HepG2 (cell line): ENCODE data around the gene POLL. TPM values are rescaled to one million over a fixed set of nuclear protein-coding genes. Genes with fewer than 3 reads are reported as not detected.
A peak's percentile ranks its signal among the peaks of the same experiment; 100 is the strongest.

Source experiments
- BCL6 ChIP-seq: IDR thresholded peaks from 2 replicates; pipeline ENCODE4 v1.6.1; 2016; ENCODE audit warnings: missing genetic modification reagents, missing compliant biosample characterization
- CENPBD1 ChIP-seq: sonication (generic); formaldehyde crosslinking; IDR thresholded peaks from 2 replicates; pipeline ENCODE4 v1.8.0; 2022; ENCODE audit warnings: missing genetic modification reagents, low read depth, mild to moderate bottlenecking, borderline replicate concordance
- DRAP1 ChIP-seq: IDR thresholded peaks from 2 replicates; pipeline ENCODE4 v1.6.1; 2016; ENCODE audit warnings: missing genetic modification reagents, missing compliant biosample characterization
- ELF3 ChIP-seq: IDR thresholded peaks from 2 replicates; pipeline ENCODE4 v1.6.1; 2016; ENCODE audit warnings: missing genetic modification reagents, missing compliant biosample characterization
- FOSL2 ChIP-seq: sonication (generic); formaldehyde crosslinking; IDR thresholded peaks from 2 replicates; pipeline ENCODE4 v1.4.0; 2020; ENCODE audit warnings: missing genetic modification reagents
- FOXC1 ChIP-seq: sonication (generic); formaldehyde crosslinking; IDR thresholded peaks from 2 replicates; pipeline ENCODE4 v1.8.0; 2022; ENCODE audit warnings: mild to moderate bottlenecking, missing genetic modification reagents, borderline replicate concordance
- HCFC1 ChIP-seq: fragments of 150-350 bp; IDR thresholded peaks from 2 replicates; pipeline ENCODE4 v1.6.1; 2014; ENCODE audit warnings: low read depth, low read length
- HDAC6 ChIP-seq: fragments of 200-600 bp; sonication (generic); IDR thresholded peaks from 2 replicates; pipeline ENCODE4 v1.7.0; 2017; ENCODE audit warnings: mild to moderate bottlenecking, antibody characterized with exemption, low read length, low read depth
- ISL2 ChIP-seq: sonication (generic); formaldehyde crosslinking; IDR thresholded peaks from 2 replicates; pipeline ENCODE4 v1.5.0; 2020; ENCODE audit warnings: missing genetic modification reagents
- KLF6 ChIP-seq: IDR thresholded peaks from 2 replicates; pipeline ENCODE4 v1.8.0; 2016; ENCODE audit warnings: missing biosample characterization, missing genetic modification reagents
- MXI1 ChIP-seq: IDR thresholded peaks from 3 replicates; pipeline ENCODE4 v1.6.1; 2012; ENCODE audit warnings: low read depth, low read length, inconsistent platforms, borderline replicate concordance
- RFX3 ChIP-seq: IDR thresholded peaks from 2 replicates; pipeline ENCODE4 v1.6.1; 2016; ENCODE audit warnings: missing biosample characterization, missing genetic modification reagents
- SIX4 ChIP-seq: sonication (generic); formaldehyde crosslinking; IDR thresholded peaks from 2 replicates; pipeline ENCODE4 v1.4.0; 2020; ENCODE audit warnings: missing genetic modification reagents
- SOX5 ChIP-seq: IDR thresholded peaks from 2 replicates; pipeline ENCODE4 v1.6.1; 2016; ENCODE audit warnings: borderline replicate concordance
- SP1 ChIP-seq, 2 experiments: fragments of 450-650 bp in 1 of 2; sonication (generic) in 1 of 2; formaldehyde crosslinking in 1 of 2; IDR thresholded peaks; 2 replicates each; pipeline versions ENCODE4 v1.4.0 to v1.6.1; 2016 to 2020; ENCODE audit warnings: missing genetic modification reagents in 1 of 2
- SP4 ChIP-seq: sonication (generic); formaldehyde crosslinking; IDR thresholded peaks from 2 replicates; pipeline ENCODE4 v1.8.1; 2023; ENCODE audit warnings: mild to moderate bottlenecking, missing genetic modification reagents
- THRA ChIP-seq: sonication (generic); formaldehyde crosslinking; IDR thresholded peaks from 2 replicates; pipeline ENCODE4 v1.4.0; 2020; ENCODE audit warnings: missing genetic modification reagents, borderline replicate concordance
- YEATS4 ChIP-seq: sonication (generic); formaldehyde crosslinking; IDR thresholded peaks from 2 replicates; pipeline ENCODE4 v1.4.0; 2020; ENCODE audit warnings: missing genetic modification reagents, borderline replicate concordance
- ZBTB14 ChIP-seq: sonication (generic); formaldehyde crosslinking; IDR thresholded peaks from 2 replicates; pipeline ENCODE4 v1.4.0; 2020; ENCODE audit warnings: missing genetic modification reagents
- ZBTB25 ChIP-seq: IDR thresholded peaks from 2 replicates; pipeline ENCODE4 v1.6.1; 2018; ENCODE audit warnings: missing genetic modification reagents
- ZBTB38 ChIP-seq: sonication (generic); formaldehyde crosslinking; IDR thresholded peaks from 2 replicates; pipeline ENCODE4 v1.5.1; 2020; ENCODE audit warnings: mild to moderate bottlenecking, missing genetic modification reagents
- ZFP36 ChIP-seq: fragments of 150-350 bp; IDR thresholded peaks from 2 replicates; pipeline ENCODE4 v1.6.1; 2018; ENCODE audit warnings: borderline replicate concordance, low read length, low read depth; ENCODE audit not compliant: partially characterized antibody
- ZMYM2 ChIP-seq: sonication (generic); formaldehyde crosslinking; IDR thresholded peaks from 2 replicates; pipeline ENCODE4 v1.8.0; 2022; ENCODE audit warnings: mild to moderate bottlenecking, missing genetic modification reagents
- ZNF232 ChIP-seq: sonication (generic); formaldehyde crosslinking; IDR thresholded peaks from 2 replicates; pipeline ENCODE4 v1.4.0; 2020; ENCODE audit warnings: missing genetic modification reagents, borderline replicate concordance
- ZNF543 ChIP-seq: sonication (generic); formaldehyde crosslinking; IDR thresholded peaks from 2 replicates; pipeline ENCODE4 v1.4.0; 2020; ENCODE audit warnings: mild to moderate bottlenecking, missing genetic modification reagents
- ZNF746 ChIP-seq: sonication (generic); formaldehyde crosslinking; IDR thresholded peaks from 2 replicates; pipeline ENCODE4 v1.8.0; 2022; ENCODE audit warnings: mild to moderate bottlenecking, missing genetic modification reagents
- ZNF782 ChIP-seq: sonication (generic); formaldehyde crosslinking; IDR thresholded peaks from 2 replicates; pipeline ENCODE4 v1.4.0; 2020; ENCODE audit warnings: missing genetic modification reagents, mild to moderate bottlenecking, borderline replicate concordance
- polyA plus RNA-seq, 8 experiments: library from polyadenylated mRNA; depleted of rRNA in 3 of 8; stranded (reverse) in 7 of 8; unstranded in 1 of 8; fragments of >200 nt; fragmentation: Illumina TruSeq in 4 of 8; extraction: Trizol in 4 of 8; gene quantifications; 2 replicates each; pipeline versions ENCODE4 v1.2.1 to v1.2.3, GENCODE V29; 2011 to 2016; ENCODE audit warnings: low read depth in 4 of 8, missing spikeins in 1 of 8, mixed read lengths in 1 of 8; ENCODE audit not compliant: insufficient read depth in 1 of 8
- total RNA-seq, 5 experiments: library from RNA; depleted of rRNA; stranded (reverse); fragments of >200 nt; fragmentation: Illumina TruSeq; extraction: Trizol; gene quantifications; 2 replicates each; pipeline ENCODE4 v1.2.3, GENCODE V29; 2016; ENCODE audit warnings: low read depth in 1 of 5

The POLL gene
- total and polyA plus RNA-seq, 2 of the 13 experiments (the other 11 are each of a cell fraction or from before 2014, with no cell fraction given) = 13.8 to 19.1 TPM

- TF ChIP-seq ZBTB14 (peak; percentile 77), SIX4 (CRISPR knock-in tag) (no peak), THRA (CRISPR knock-in tag) (no peak), ZFP36 (no peak), ZNF746 (no peak), KLF6 (CRISPR knock-in tag) (no peak), FOXC1 (CRISPR knock-in tag) (no peak), MXI1 (0 out of 3 replicates have a peak, but pooled peaks have one; percentile 7), DRAP1 (CRISPR knock-in tag) (no peak), SOX5 (CRISPR knock-in tag) (no peak), HCFC1 (no peak), ZNF543 (no peak), ISL2 (CRISPR knock-in tag) (no peak), ELF3 (CRISPR knock-in tag) (no peak), FOSL2 (CRISPR knock-in tag) (no peak), CENPBD1 (CRISPR knock-in tag) (no peak), ZBTB25 (CRISPR knock-in tag) (no peak), SP4 (CRISPR knock-in tag) (peak; percentile 42; the same call in 1 of the 2 replicates), ZNF232 (no peak), ZNF782 (CRISPR knock-in tag) (no peak), ZMYM2 (CRISPR knock-in tag) (no peak), RFX3 (CRISPR knock-in tag) (no peak), HDAC6 (no peak), BCL6 (CRISPR knock-in tag) (no peak), YEATS4 (0 out of 2 replicates have a peak, but pooled peaks have one; percentile 20), ZBTB38 (CRISPR knock-in tag) (peak; percentile 4; the same call in 1 of the 2 replicates), SP1 (IDR thresholded peaks at IDR 0.05) (no peak), SP1 (CRISPR knock-in tag; IDR thresholded peaks at IDR 0.05) (peak; percentile 44)
These were observed 21.5 kb downstream of the POLL start (continued) for GRCh38 chr10:101566333-101567164.
